Type B pancreatic cell (in vitro differentiated cells): ENCODE measurements around the gene HIBADH. TPM values are rescaled to one million over a fixed set of nuclear protein-coding genes. Genes with fewer than 3 reads are reported as not detected.

ENCODE experiments used
- DNase-seq: peaks from one replicate; pipeline ENCODE4 v3.0.0; 2021; ENCODE audit warnings: mixed read lengths; ENCODE audit not compliant: unreplicated experiment; ENCODE audit errors: extremely low spot score
- H3K27ac Mint-ChIP-seq: 2 replicates; pipeline ENCODE4 v1.8.0; 2021; ENCODE audit warnings: mild to moderate bottlenecking, mixed read lengths
- H3K27me3 Mint-ChIP-seq: 2 replicates; pipeline ENCODE4 v1.8.0; 2021; ENCODE audit warnings: mixed read lengths
- H3K36me3 Mint-ChIP-seq: 2 replicates; pipeline ENCODE4 v1.8.0; 2021; ENCODE audit warnings: mixed read lengths
- H3K4me1 Mint-ChIP-seq: one replicate; pipeline ENCODE4 v1.8.0; 2021; ENCODE audit warnings: mixed read lengths; ENCODE audit not compliant: unreplicated experiment
- H3K4me3 Mint-ChIP-seq: 2 replicates; pipeline ENCODE4 v1.8.0; 2021; ENCODE audit warnings: mild to moderate bottlenecking, mixed read lengths
- H3K9me3 Mint-ChIP-seq: 2 replicates; pipeline ENCODE4 v1.8.0; 2021; ENCODE audit warnings: mixed read lengths
- total RNA-seq: library from RNA; stranded (reverse); gene quantifications from 2 replicates; pipeline ENCODE4 v1.2.1, GENCODE V29; 2021; ENCODE audit warnings: low replicate concordance
- TF ChIP-seq, protein P1 (sequence below): fragments of 200-600 bp; sonication (generic); conservative IDR thresholded peaks from 2 replicates; pipeline ENCODE4 v1.5.0; 2021; ENCODE audit warnings: antibody characterized with exemption, mild to moderate bottlenecking

HIBADH gene
- total RNA-seq, 1 donor from 2014 or later, result 37.1 TPM

DNA sequence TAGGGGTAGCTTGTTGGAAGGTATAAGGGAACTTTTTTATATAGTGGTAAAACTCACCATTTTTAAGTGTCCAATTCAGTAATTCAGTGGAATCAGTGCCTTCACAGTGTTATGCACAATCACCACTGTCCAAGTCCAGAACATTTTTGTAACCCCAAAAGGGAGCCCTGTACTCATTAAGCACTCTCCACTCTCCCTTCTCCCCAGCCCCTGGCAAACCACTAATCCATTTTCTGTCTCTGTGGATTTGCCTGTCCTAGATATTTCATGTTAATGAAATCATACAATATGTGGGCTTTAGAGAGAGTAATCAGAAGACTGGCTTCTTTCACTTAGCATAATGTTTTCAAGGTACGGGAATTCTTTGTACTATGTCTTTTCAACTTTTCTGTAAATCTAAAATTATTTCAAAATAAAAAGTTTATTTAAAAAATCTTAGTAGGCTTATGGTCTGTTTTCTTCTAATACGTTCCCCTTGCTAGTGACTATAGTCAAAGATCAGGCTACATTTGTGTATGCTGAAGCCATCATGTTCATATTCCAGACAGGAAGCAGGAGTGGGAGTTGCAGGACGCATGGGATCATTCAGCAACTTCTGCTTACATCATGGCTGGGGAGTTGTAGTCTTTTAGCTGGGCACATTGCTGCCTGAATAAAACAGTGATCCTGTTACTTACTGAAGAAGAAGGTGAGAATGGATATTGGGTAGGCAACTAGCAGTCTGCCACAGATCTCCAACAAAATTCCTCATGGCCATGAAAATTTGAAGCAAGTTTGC lies 41.9 kb upstream of the HIBADH start:
- TF ChIP-seq, protein P1, sequence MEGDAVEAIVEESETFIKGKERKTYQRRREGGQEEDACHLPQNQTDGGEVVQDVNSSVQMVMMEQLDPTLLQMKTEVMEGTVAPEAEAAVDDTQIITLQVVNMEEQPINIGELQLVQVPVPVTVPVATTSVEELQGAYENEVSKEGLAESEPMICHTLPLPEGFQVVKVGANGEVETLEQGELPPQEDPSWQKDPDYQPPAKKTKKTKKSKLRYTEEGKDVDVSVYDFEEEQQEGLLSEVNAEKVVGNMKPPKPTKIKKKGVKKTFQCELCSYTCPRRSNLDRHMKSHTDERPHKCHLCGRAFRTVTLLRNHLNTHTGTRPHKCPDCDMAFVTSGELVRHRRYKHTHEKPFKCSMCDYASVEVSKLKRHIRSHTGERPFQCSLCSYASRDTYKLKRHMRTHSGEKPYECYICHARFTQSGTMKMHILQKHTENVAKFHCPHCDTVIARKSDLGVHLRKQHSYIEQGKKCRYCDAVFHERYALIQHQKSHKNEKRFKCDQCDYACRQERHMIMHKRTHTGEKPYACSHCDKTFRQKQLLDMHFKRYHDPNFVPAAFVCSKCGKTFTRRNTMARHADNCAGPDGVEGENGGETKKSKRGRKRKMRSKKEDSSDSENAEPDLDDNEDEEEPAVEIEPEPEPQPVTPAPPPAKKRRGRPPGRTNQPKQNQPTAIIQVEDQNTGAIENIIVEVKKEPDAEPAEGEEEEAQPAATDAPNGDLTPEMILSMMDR, result no peak
- peaks cover 9% of the 10 kb centered on the region for H3K9me3 Mint-ChIP-seq
- H3K4me1 Mint-ChIP-seq, result no peaks in the 10 kb centered on the region
- H3K4me3 Mint-ChIP-seq, result no peak overlapping the region
- DNase-seq, result no peak
- H3K27ac Mint-ChIP-seq, result no peak overlapping the region
- no peaks in the 10 kb centered on the region for H3K36me3 Mint-ChIP-seq
- no peaks in the 10 kb centered on the region for H3K27me3 Mint-ChIP-seq

DNA sequence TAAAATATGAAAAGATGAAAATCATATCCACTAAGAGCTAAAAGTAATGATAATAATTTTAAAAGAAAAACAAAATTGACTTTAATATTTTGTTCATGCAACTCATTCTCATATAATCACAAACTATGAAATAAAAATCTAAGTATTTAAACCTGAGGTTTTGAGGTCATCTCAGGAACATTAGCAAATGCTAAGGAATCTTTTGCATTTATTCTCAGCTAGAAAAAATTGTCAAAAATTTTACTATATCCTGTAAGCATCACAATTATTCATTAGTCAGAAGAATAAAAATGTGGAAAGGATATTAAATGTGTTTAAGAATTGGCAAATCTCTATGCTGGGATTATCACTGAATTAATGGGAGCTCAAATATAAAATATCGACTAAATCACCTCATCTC lies 40.5 kb upstream of the HIBADH start:
- H3K27me3 Mint-ChIP-seq, result no peaks in the 10 kb centered on the region
- peaks cover 6% of the 10 kb centered on the region for H3K9me3 Mint-ChIP-seq
- DNase-seq, result no peak
- H3K4me1 Mint-ChIP-seq, result no peaks in the 10 kb centered on the region
- TF ChIP-seq, protein P1, result no peak
- H3K4me3 Mint-ChIP-seq, result no peak overlapping the region
- no peaks in the 10 kb centered on the region for H3K36me3 Mint-ChIP-seq
- H3K27ac Mint-ChIP-seq, result no peak overlapping the region

DNA sequence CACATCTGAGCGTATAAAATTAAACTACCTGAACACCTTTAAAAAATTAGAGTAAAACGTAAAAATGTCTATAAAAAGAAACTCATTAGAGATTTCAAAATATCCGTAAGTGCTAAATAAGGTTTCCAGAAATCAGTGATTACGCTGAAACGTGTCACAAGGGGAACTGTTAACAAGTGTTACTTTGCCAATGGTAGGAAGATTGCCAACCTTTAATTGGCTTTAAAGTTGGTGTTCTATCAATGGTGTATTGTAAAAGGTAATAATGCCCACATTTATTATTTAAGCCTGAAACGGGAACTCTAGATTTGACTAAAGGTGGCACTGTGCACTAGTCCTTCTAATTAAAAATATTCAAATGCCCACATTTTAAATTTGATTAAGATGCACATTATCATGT lies 37.8 kb upstream of the HIBADH start:
- no peak overlapping the region for H3K27ac Mint-ChIP-seq
- H3K9me3 Mint-ChIP-seq, result peaks cover 6% of the 10 kb centered on the region
- H3K4me3 Mint-ChIP-seq, result no peak overlapping the region
- DNase-seq, result no peak
- no peaks in the 10 kb centered on the region for H3K27me3 Mint-ChIP-seq
- H3K36me3 Mint-ChIP-seq, result no peaks in the 10 kb centered on the region
- no peaks in the 10 kb centered on the region for H3K4me1 Mint-ChIP-seq
- TF ChIP-seq, protein P1, result no peak

DNA sequence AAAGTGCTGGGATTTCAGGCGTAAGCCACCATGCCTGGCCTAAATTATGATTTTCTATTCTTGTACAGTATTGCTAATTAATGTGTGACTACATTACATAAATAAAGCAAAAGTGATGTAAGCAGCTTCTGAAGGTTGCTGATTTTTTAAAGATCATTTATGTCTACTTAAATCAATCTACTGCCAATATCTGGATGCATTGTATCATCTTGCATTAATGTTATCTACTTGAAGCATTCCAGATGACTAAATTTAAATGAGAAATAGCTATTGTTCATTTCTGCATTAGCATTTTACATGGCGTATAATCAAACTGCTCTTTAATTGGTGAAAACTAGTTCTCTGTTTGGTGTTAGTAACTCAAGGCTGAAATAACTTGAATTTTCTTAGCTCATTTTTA lies 37.1 kb upstream of the HIBADH start:
- DNase-seq, result no peak
- Mint-ChIP-seq H3K36me3 (no peaks in the 10 kb centered on the region), H3K9me3 (peaks cover 6% of the 10 kb centered on the region), H3K4me3 (no peak overlapping the region), H3K27ac (no peak overlapping the region), H3K27me3 (no peaks in the 10 kb centered on the region), H3K4me1 (no peaks in the 10 kb centered on the region)
- TF ChIP-seq, protein P1, result no peak

DNA sequence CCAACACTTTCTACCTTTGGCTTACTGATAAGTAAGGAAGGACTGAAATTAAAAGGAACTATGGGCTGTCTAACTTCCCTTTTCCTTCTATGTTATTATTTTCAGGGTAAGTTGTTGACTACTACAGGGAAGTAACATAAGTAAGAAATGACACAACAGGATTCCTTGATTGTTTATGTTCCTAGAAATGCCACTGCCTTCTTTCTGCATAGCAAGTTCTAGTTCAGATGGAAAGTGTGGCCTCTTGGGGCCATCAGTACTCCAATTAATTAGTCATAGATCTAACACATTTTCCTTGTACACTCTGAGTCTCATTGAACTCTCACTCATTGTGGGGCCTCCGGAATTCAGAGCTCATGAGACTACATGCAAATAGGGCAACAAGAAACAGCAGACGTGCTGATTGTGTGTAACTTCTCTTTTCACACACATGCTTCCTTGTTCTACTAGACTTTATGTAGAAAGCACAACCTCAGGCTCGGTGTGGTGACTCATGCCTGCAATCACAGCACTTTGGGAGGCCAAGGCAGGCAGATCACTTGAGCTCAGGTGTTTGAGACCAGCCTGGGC lies 35.3 kb upstream of the HIBADH start:
- Mint-ChIP-seq H3K4me1 (no peaks in the 10 kb centered on the region), H3K36me3 (no peaks in the 10 kb centered on the region), H3K27ac (peak overlapping the region; percentile 78), H3K4me3 (no peak overlapping the region), H3K9me3 (peaks cover 6% of the 10 kb centered on the region), H3K27me3 (no peaks in the 10 kb centered on the region)
- DNase-seq, result no peak
- TF ChIP-seq, protein P1, result no peak
